SU-DHL-6 (cell line): ENCODE measurements around the gene PFKFB1.

Experiments
- H2AFZ ChIP-seq: fragments of 200-600 bp; sonication (generic); 2 replicates; pipeline ENCODE4 v1.6.1; 2014; ENCODE audit warnings: low read depth, mild to moderate bottlenecking, moderate library complexity, mixed read lengths, antibody characterized with exemption, low read length; ENCODE audit not compliant: severe bottlenecking
- H3F3A ChIP-seq: fragments of 200-600 bp; shearing (Covaris generic); 2 replicates; pipeline ENCODE4 v1.6.0; 2016; ENCODE audit warnings: antibody characterized with exemption, mild to moderate bottlenecking; ENCODE audit not compliant: insufficient read depth
- H3K27ac ChIP-seq: fragments of 200-600 bp; sonication (generic); 2 replicates; pipeline ENCODE4 v1.5.1; 2016; ENCODE audit warnings: low read depth, mild to moderate bottlenecking, low read length, moderate library complexity, mixed read lengths
- H3K27me3 ChIP-seq: fragments of 200-600 bp; sonication (generic), shearing (Covaris generic); 2 replicates; pipeline ENCODE4 v1.6.0; 2014; ENCODE audit warnings: mild to moderate bottlenecking, low read length
- H3K36me3 ChIP-seq: fragments of 200-600 bp; sonication (generic); 2 replicates; pipeline ENCODE4 v1.6.1; 2014; ENCODE audit warnings: mild to moderate bottlenecking, low read length, mixed read lengths
- H3K4me2 ChIP-seq: fragments of 300-600, 200-600 bp; shearing (Covaris generic), sonication (generic); 2 replicates; pipeline ENCODE4 v1.6.0; 2014; ENCODE audit warnings: low read length, low read depth, mild to moderate bottlenecking; ENCODE audit not compliant: poor library complexity, severe bottlenecking
- H3K4me3 ChIP-seq: fragments of 200-600 bp; sonication (generic); 2 replicates; pipeline ENCODE4 v1.5.1; 2014; ENCODE audit warnings: antibody characterized with exemption, low read length, mild to moderate bottlenecking, mixed read lengths; ENCODE audit not compliant: insufficient read depth, poor library complexity, severe bottlenecking
- H3K79me2 ChIP-seq: fragments of 200-600 bp; sonication (generic); 2 replicates; pipeline ENCODE4 v1.6.1; 2014; ENCODE audit warnings: mild to moderate bottlenecking, low read length, moderate library complexity; ENCODE audit not compliant: insufficient read depth
- H3K9ac ChIP-seq: fragments of 200-600 bp; sonication (generic); 2 replicates; pipeline ENCODE4 v1.7.0; 2014; ENCODE audit warnings: mild to moderate bottlenecking, low read length
- H3K9me2 ChIP-seq: fragments of 200-600 bp; sonication (generic); replicated peaks from 2 replicates; pipeline ENCODE4 v1.6.1; 2014; ENCODE audit warnings: low read length; ENCODE audit not compliant: insufficient read depth
- H3K9me3 ChIP-seq: fragments of 200-600 bp; sonication (generic); 2 replicates; pipeline ENCODE4 v1.6.1; 2014; ENCODE audit warnings: low read length, mixed read lengths; ENCODE audit not compliant: insufficient read depth
- H4K20me1 ChIP-seq: fragments of 200-600 bp; sonication (generic); 2 replicates; pipeline ENCODE4 v1.6.1; 2014; ENCODE audit warnings: low read depth, mild to moderate bottlenecking, antibody characterized with exemption, low read length, moderate library complexity, mixed read lengths
- EZH2phosphoT487 ChIP-seq: fragments of 200-600 bp; sonication (generic), shearing (Covaris generic); conservative IDR thresholded peaks from 2 replicates; pipeline ENCODE4 v1.6.1; 2018; ENCODE audit warnings: mild to moderate bottlenecking, antibody characterized with exemption, low read length, moderate library complexity, mixed read lengths
- TF ChIP-seq, protein P1 (sequence below): fragments of 200-600 bp; sonication (generic); IDR thresholded peaks from one replicate; pipeline ENCODE4 v1.5.1; 2017; ENCODE audit warnings: antibody characterized with exemption, mild to moderate bottlenecking, low read length, moderate library complexity; ENCODE audit not compliant: insufficient read depth, poor library complexity, severe bottlenecking

PFKFB1 gene

DNA sequence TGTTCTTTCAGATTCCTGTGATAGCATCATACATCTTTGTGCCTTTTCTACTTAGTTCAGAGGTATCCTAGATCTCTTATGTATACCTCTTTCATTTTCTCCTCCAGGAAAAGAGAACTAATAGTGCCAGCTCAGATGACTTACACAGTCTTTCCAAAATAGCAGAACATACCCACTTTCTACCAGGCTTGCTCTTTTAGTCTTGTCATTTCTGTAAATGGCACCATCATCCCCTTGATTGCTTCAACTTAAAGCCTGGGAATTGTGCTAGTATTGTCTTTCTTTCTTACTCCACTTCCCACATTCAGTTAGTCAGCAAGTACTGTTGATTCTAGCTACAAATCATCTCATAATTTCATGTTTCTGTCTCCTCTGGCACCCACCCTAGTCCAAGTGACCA, 11.3 kb upstream of the PFKFB1 start:
- H3K27ac ChIP-seq: no peak overlapping the region
- H3K36me3 ChIP-seq: no peaks in the 10 kb centered on the region
- no peaks in the 10 kb centered on the region for H3F3A ChIP-seq
- TF ChIP-seq, protein P1, sequence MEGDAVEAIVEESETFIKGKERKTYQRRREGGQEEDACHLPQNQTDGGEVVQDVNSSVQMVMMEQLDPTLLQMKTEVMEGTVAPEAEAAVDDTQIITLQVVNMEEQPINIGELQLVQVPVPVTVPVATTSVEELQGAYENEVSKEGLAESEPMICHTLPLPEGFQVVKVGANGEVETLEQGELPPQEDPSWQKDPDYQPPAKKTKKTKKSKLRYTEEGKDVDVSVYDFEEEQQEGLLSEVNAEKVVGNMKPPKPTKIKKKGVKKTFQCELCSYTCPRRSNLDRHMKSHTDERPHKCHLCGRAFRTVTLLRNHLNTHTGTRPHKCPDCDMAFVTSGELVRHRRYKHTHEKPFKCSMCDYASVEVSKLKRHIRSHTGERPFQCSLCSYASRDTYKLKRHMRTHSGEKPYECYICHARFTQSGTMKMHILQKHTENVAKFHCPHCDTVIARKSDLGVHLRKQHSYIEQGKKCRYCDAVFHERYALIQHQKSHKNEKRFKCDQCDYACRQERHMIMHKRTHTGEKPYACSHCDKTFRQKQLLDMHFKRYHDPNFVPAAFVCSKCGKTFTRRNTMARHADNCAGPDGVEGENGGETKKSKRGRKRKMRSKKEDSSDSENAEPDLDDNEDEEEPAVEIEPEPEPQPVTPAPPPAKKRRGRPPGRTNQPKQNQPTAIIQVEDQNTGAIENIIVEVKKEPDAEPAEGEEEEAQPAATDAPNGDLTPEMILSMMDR: no peak
- no peak for TF ChIP-seq EZH2phosphoT487
- peaks cover 15% of the 10 kb centered on the region for H3K79me2 ChIP-seq
- H3K9ac ChIP-seq: no peak overlapping the region
- no peak overlapping the region for H2AFZ ChIP-seq
- no peaks in the 10 kb centered on the region for H3K27me3 ChIP-seq
- no peak overlapping the region for H3K4me3 ChIP-seq
- H3K9me3 ChIP-seq: no peaks in the 10 kb centered on the region
- no peak overlapping the region for H3K4me2 ChIP-seq
- no peaks in the 10 kb centered on the region for H3K9me2 ChIP-seq
- no peaks in the 10 kb centered on the region for H4K20me1 ChIP-seq

DNA sequence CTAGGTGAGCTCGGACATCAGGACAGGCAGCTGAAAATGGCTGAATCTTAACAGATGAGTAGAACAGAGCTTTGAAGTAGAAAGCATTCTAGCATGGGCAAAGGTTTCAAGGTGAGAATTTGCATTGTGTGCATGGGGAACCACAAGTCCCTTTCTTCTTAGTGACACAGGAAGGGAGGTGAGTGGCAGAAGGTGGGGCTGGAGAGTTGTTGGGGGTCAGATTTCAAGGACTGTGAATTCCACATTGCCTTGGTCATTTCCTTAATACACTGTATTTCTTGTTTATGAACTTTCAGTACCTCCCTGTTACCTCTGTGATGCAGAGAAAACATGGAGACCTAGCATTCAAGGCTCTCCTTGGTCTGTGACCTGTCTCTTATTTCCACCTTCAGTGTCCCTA, 10.2 kb upstream of the PFKFB1 start:
- Histone ChIP-seq H3K4me3 (no peak overlapping the region), H3K27ac (no peak overlapping the region), H3K9me3 (no peaks in the 10 kb centered on the region), H3K4me2 (no peak overlapping the region), H3K36me3 (no peaks in the 10 kb centered on the region), H3K27me3 (no peaks in the 10 kb centered on the region), H4K20me1 (no peaks in the 10 kb centered on the region), H3K9ac (no peak overlapping the region), H3K79me2 (peaks cover 15% of the 10 kb centered on the region), H3K9me2 (no peaks in the 10 kb centered on the region), H3F3A (no peaks in the 10 kb centered on the region), H2AFZ (no peak overlapping the region)
- TF ChIP-seq EZH2phosphoT487: no peak
- TF ChIP-seq, protein P1: no peak

DNA sequence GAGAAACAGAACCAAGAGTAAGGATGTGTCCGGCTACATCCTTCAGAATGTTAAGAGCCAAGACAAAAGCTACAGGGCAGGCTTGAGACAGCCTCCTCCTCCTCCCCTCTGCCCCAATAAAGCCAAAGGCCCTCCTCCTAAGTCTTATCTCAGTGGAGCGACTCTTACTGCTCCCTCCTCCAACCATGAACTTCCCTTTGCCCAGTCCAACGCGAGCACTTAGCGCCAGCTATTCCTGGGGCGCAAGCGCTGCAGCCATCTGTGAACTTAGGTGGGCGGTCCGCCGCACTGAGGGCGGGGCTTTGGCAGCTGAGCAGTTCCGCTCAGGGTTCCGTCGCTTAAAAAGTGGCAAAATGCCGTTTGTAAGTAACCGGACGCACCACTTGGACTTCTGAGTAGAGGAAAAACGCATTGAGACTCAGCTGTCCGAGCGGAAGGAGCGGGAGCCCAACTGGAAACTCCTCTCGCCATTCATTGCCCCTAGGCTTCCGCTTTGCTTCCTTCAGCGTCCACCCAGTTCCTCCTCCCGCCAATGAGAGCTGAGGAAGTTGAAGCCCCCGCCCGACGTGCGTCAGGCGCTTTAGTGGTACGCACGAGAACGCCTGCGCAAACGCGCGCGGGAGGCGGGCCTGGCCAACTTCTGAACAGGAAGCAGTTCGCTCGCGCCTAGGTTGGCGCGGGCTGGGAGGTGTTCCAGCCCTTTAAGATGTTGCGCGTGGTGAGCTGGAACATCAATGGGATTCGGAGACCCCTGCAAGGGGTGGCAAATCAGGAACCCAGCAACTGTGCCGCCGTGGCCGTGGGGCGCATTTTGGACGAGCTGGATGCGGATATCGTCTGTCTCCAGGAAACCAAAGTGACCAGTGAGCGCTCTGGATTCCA, 6.0 kb upstream of the PFKFB1 start, which contains the start of gene APEX2:
APEX2 (plus strand) TSS at position 647 of the 882 bp plus-strand sequence; CDS start at position 707, 60 bp downstream.
- H3K9ac ChIP-seq: peak within 1 kb of the TSS; percentile 73
- H3K27me3 ChIP-seq: no peaks in the 10 kb centered on the region
- H3K9me2 ChIP-seq: no peaks in the 10 kb centered on the region
- no peaks in the 10 kb centered on the region for H4K20me1 ChIP-seq
- no peaks in the 10 kb centered on the region for H3F3A ChIP-seq
- peak within 1 kb of the TSS; percentile 73 for H3K4me3 ChIP-seq
- H3K4me2 ChIP-seq: peak within 1 kb of the TSS; percentile 84
- H3K27ac ChIP-seq: peak within 1 kb of the TSS; percentile 90
- H3K9me3 ChIP-seq: no peaks in the 10 kb centered on the region
- no peaks in the 10 kb centered on the region for H3K36me3 ChIP-seq
- TF ChIP-seq, protein P1: no peak
- no peak for TF ChIP-seq EZH2phosphoT487
- peak within 1 kb of the TSS; percentile 86 for H2AFZ ChIP-seq
- H3K79me2 ChIP-seq: peaks cover 15% of the 10 kb centered on the region
